Measurements from ENCODE around the gene PARD6G. TPM values are rescaled to one million over a fixed set of nuclear protein-coding genes. Genes with fewer than 3 reads are reported as not detected.

The PARD6G gene
- total RNA-seq, 2 donors from 2014 or later: 2.6 to 3.1 TPM

- TF ChIP-seq CTCF (IDR thresholded peaks at IDR 0.05): peak in 6 of 7 experiments; percentile 31 to 52 (median 46)
- no peak for TF ChIP-seq POLR2A (IDR thresholded peaks at IDR 0.05)
- H3K27me3 ChIP-seq: no peaks in the 10 kb centered on the region
- H3K4me1 ChIP-seq: no peaks in the 10 kb centered on the region
- peaks cover 0 to 5% (median 0%) of the 10 kb centered on the region in 3 donors for H3K9me3 ChIP-seq
- H3K36me3 ChIP-seq (replicated peaks in 1 of 2; ENCODE audit: insufficient read depth in 1 of 2, low read depth in 2 of 2): no peaks in the 10 kb centered on the region
- peak in 3 of 4 donors; percentile 34 to 47 (median 45) for DNase-seq
- intact Hi-C loops (cut with DNase I): no loop called here
- no peak overlapping the region for H3K27ac ChIP-seq
- ATAC-seq: peak; percentile 72
- no peak overlapping the region for H3K4me3 ChIP-seq
- WGBS, 2 donors: 47 to 49% methylated on average over 23 to 106 of the region's 109 CpGs
These were observed 87.3 kb downstream of the PARD6G start for GRCh38 chr18:80159713-80160636.

GRCh38 chr18:80158365-80158764 lies 88.9 kb downstream of the PARD6G start:
- Histone ChIP-seq H3K36me3 (replicated peaks in 1 of 2; ENCODE audit: insufficient read depth in 1 of 2, low read depth in 2 of 2) (no peaks in the 10 kb centered on the region), H3K9me3 (no peaks in the 10 kb centered on the region), H3K4me3 (no peak overlapping the region), H3K27ac (no peak overlapping the region), H3K4me1 (no peaks in the 10 kb centered on the region), H3K27me3 (no peaks in the 10 kb centered on the region)
- intact Hi-C loops (cut with DNase I): no loop called here
- 48 to 54% methylated on average over 5 of the region's 5 CpGs for WGBS, 2 donors
- DNase-seq: no peak
- no peak for ATAC-seq
- TF ChIP-seq CTCF (IDR thresholded peaks at IDR 0.05) (no peak), POLR2A (IDR thresholded peaks at IDR 0.05) (no peak)

GRCh38 chr18:80157708-80158343 lies 89.5 kb downstream of the PARD6G start:
- 24 to 33% methylated on average over 8 of the region's 8 CpGs for WGBS, 2 donors
- intact Hi-C loops (cut with DNase I): no loop called here
- ATAC-seq: peak; percentile 74

GRCh38 chr18:80154293-80154692 lies 93.0 kb downstream of the PARD6G start:
- peaks cover 2% of the 10 kb centered on the region for H3K4me1 ChIP-seq
- H3K36me3 ChIP-seq (replicated peaks in 1 of 2; ENCODE audit: insufficient read depth in 1 of 2, low read depth in 2 of 2): no peaks in the 10 kb centered on the region
- H3K9me3 ChIP-seq: no peaks in the 10 kb centered on the region
- no peak overlapping the region for H3K4me3 ChIP-seq
- intact Hi-C loops (cut with DNase I): no loop called here
- DNase-seq (peak in 1 of 4 donors; percentile 58), ATAC-seq (no peak)
- TF ChIP-seq POLR2A (IDR thresholded peaks at IDR 0.05): no peak
- peak; percentile 17 to 40 (median 31) for TF ChIP-seq CTCF (IDR thresholded peaks at IDR 0.05)
- no peak overlapping the region for H3K27ac ChIP-seq
- 62 to 72% methylated on average over 6 of the region's 6 CpGs for WGBS, 2 donors
- no peaks in the 10 kb centered on the region for H3K27me3 ChIP-seq

More at GRCh38 chr18:80157708-80158343, 89.5 kb downstream of the PARD6G start:
- no peaks in the 10 kb centered on the region for H3K9me3 ChIP-seq
- TF ChIP-seq CTCF (IDR thresholded peaks at IDR 0.05) (peak; percentile 76 to 98 (median 86)), POLR2A (IDR thresholded peaks at IDR 0.05) (no peak)
- no peak overlapping the region for H3K27ac ChIP-seq
- no peak overlapping the region for H3K4me3 ChIP-seq
- no peaks in the 10 kb centered on the region for H3K4me1 ChIP-seq
- H3K27me3 ChIP-seq: no peaks in the 10 kb centered on the region
- peak; percentile 77 to 88 (median 82) for DNase-seq
- no peaks in the 10 kb centered on the region for H3K36me3 ChIP-seq (replicated peaks in 1 of 2; ENCODE audit: insufficient read depth in 1 of 2, low read depth in 2 of 2)

Measured in body of pancreas (tissue), 4 donors.